ENCODE results near the gene SELENOK. TPM values are rescaled to one million over a fixed set of nuclear protein-coding genes. Genes with fewer than 3 reads are reported as not detected.

Gene SELENOK
- total and polyA plus RNA-seq, 3 donors from 2014 or later: 49.9 to 95.9 (median 61.2) TPM

DNA sequence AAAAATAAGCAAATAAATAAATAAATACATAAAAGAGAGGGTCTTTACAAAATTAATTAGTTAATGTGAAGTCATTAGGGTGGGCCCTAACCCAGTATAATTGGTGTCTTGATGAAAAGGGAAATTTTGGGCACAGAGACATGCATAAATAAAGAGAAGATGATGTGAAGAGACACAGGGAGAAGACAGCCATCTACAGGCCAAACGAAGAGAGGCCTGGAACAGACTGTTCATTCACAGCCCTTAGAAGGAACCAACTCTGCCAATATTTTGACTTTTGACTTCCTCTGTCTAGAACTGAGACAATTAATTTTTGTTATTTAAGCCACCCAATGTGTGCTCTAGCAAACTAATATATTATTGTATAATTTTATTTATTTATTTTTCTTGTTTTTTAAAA is 29.6 kb upstream of the SELENOK start:
- Histone ChIP-seq H3K4me1 (no peaks in the 10 kb centered on the region), H3K27ac (no peak overlapping the region), H3K9me3 (no peaks in the 10 kb centered on the region), H3K27me3 (no peaks in the 10 kb centered on the region), H3K36me3 (ENCODE audit: low read depth, missing control alignments) (no peaks in the 10 kb centered on the region), H3K4me3 (no peak overlapping the region)
- TF ChIP-seq POLR2A (IDR thresholded peaks at IDR 0.05): no peak
- TF ChIP-seq, protein P1, sequence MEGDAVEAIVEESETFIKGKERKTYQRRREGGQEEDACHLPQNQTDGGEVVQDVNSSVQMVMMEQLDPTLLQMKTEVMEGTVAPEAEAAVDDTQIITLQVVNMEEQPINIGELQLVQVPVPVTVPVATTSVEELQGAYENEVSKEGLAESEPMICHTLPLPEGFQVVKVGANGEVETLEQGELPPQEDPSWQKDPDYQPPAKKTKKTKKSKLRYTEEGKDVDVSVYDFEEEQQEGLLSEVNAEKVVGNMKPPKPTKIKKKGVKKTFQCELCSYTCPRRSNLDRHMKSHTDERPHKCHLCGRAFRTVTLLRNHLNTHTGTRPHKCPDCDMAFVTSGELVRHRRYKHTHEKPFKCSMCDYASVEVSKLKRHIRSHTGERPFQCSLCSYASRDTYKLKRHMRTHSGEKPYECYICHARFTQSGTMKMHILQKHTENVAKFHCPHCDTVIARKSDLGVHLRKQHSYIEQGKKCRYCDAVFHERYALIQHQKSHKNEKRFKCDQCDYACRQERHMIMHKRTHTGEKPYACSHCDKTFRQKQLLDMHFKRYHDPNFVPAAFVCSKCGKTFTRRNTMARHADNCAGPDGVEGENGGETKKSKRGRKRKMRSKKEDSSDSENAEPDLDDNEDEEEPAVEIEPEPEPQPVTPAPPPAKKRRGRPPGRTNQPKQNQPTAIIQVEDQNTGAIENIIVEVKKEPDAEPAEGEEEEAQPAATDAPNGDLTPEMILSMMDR (IDR thresholded peaks at IDR 0.05): peak in 1 of 3 experiments; percentile 13
- DNase-seq: peak; percentile 33
- intact Hi-C loops (cut with DNase I; ENCODE audit: low total_unique reads): no loop called here
- WGBS, 2 donors: 37 to 63% methylated on average over 1 of the region's 1 CpG

DNA sequence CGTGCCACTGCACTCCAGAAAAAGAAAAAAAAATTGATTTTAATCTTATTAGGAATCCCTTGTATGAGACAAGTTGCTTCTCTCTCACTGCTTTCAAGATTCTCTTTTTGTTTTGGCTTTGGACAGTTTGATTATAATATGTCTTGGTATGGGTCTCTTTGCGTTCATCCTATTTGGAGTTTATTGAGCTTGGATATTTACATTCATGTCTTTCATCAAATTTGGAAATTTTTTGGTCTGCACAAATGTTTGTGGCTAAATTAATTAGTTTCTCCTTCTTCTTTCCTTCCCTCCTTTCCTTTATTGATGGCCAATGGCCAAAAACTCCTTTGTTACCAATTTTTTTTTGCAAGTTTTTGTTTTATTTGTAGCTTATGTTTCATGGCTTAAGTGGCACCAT is 28.1 kb upstream of the SELENOK start:
- intact Hi-C loops (cut with DNase I; ENCODE audit: low total_unique reads): no loop called here
- no peaks in the 10 kb centered on the region for H3K27me3 ChIP-seq
- TF ChIP-seq POLR2A (IDR thresholded peaks at IDR 0.05): no peak
- TF ChIP-seq, protein P1 (IDR thresholded peaks at IDR 0.05): no peak
- no peak for DNase-seq
- 91 to 96% methylated on average over 2 of the region's 2 CpGs for WGBS, 2 donors
- H3K27ac ChIP-seq: no peak overlapping the region
- H3K4me3 ChIP-seq: no peak overlapping the region
- H3K36me3 ChIP-seq (ENCODE audit: low read depth, missing control alignments): no peaks in the 10 kb centered on the region
- H3K4me1 ChIP-seq: no peaks in the 10 kb centered on the region
- no peaks in the 10 kb centered on the region for H3K9me3 ChIP-seq

DNA sequence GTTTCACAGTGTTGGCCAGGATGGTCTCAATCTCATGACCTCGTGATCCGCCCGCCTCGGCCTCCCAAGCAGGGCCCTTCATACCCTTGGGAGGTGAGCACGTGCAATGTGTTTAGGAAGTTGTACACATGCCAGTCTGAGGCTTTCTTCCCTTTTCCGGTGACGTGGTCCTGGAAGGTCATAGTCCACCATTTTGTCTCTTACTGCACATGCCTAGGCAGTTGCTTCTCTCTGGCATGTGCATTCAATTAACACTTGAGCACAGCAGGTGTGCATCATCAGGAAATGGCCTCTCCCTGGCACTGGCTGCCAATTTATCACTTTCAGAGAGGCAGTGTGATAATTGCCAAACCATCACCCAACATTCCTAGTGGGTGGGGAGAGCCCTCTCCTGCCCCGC is 21.7 kb upstream of the SELENOK start:
- DNase-seq: no peak
- Histone ChIP-seq H3K4me3 (no peak overlapping the region), H3K9me3 (no peaks in the 10 kb centered on the region), H3K36me3 (ENCODE audit: low read depth, missing control alignments) (no peaks in the 10 kb centered on the region), H3K4me1 (no peaks in the 10 kb centered on the region), H3K27me3 (no peaks in the 10 kb centered on the region), H3K27ac (no peak overlapping the region)
- no peak for TF ChIP-seq POLR2A (IDR thresholded peaks at IDR 0.05)
- TF ChIP-seq, protein P1 (IDR thresholded peaks at IDR 0.05): no peak
- WGBS, 2 donors: 64 to 67% methylated on average over 8 of the region's 8 CpGs
- intact Hi-C loops (cut with DNase I; ENCODE audit: low total_unique reads): no loop called here

GRCh38 chr3:53902711-53903110 is 11.1 kb upstream of the SELENOK start:
- TF ChIP-seq, protein P1 (IDR thresholded peaks at IDR 0.05): no peak
- no peak for TF ChIP-seq POLR2A (IDR thresholded peaks at IDR 0.05)
- Histone ChIP-seq H3K4me3 (no peak overlapping the region), H3K27me3 (no peaks in the 10 kb centered on the region), H3K4me1 (no peaks in the 10 kb centered on the region), H3K36me3 (ENCODE audit: low read depth, missing control alignments) (no peaks in the 10 kb centered on the region), H3K27ac (no peak overlapping the region), H3K9me3 (no peaks in the 10 kb centered on the region)
- intact Hi-C loops (cut with DNase I; ENCODE audit: low total_unique reads): no loop called here
- WGBS, 2 donors: 86 to 92% methylated on average over 5 of the region's 5 CpGs
- no peak for DNase-seq

GRCh38 chr3:53902067-53902466 is 10.4 kb upstream of the SELENOK start:
- Histone ChIP-seq H3K4me1 (no peaks in the 10 kb centered on the region), H3K36me3 (ENCODE audit: low read depth, missing control alignments) (no peaks in the 10 kb centered on the region), H3K27me3 (no peaks in the 10 kb centered on the region), H3K27ac (no peak overlapping the region), H3K4me3 (no peak overlapping the region), H3K9me3 (no peaks in the 10 kb centered on the region)
- TF ChIP-seq POLR2A (IDR thresholded peaks at IDR 0.05): no peak
- TF ChIP-seq, protein P1 (IDR thresholded peaks at IDR 0.05): no peak
- DNase-seq: no peak
- intact Hi-C loops (cut with DNase I; ENCODE audit: low total_unique reads): no loop called here
- 14 to 50% methylated on average over 1 of the region's 1 CpG for WGBS, 2 donors
